GM12878 (cell line): ENCODE data around the gene TTC31. TPM values are rescaled to one million over a fixed set of nuclear protein-coding genes. Genes with fewer than 3 reads are reported as not detected.
A peak's percentile ranks its signal among the peaks of the same experiment; 100 is the strongest.

ENCODE experiments used
- ATAC-seq: fragments of 200-7000 bp; cut with Tn5 transposase; 3 replicates; pipeline ENCODE4 v1.9.1; 2020; ENCODE audit warnings: mild to moderate bottlenecking, moderate library complexity
- BruUV-seq: library from RNA; stranded (reverse); fragments of 400-500 nt; replicated peaks from 2 replicates; lab custom pipeline; 2021; lab: Mats Ljungman, UMichigan
- CTCF ChIA-PET: fragments of 300-600 bp; sonication (Branson Sonifier 250); formaldehyde crosslinking; extraction: SDS; loops from one replicate; lab custom pipeline; 2021; ENCODE audit warnings: inconsistent platforms; lab: Yijun Ruan, JAX
- POLR2A ChIA-PET: fragments of 350-600 bp; formaldehyde crosslinking; extraction: SDS; loops from one replicate; lab custom pipeline; 2021; ENCODE audit warnings: inconsistent platforms; lab: Charles Lee
- RAD21 ChIA-PET: fragments of 300-600 bp; sonication (Branson Sonifier 250); formaldehyde crosslinking; loops from one replicate; lab custom pipeline; 2023; ENCODE audit warnings: antibody characterized with exemption; ENCODE audit not compliant: unreplicated experiment; lab: Charles Lee
- SMC1A ChIA-PET: fragments of 300-600 bp; sonication (Branson Sonifier 250); formaldehyde crosslinking; loops from one replicate; lab custom pipeline; 2023; ENCODE audit not compliant: unreplicated experiment, uncharacterized antibody; lab: Charles Lee
- DNase-seq: peaks from one replicate; pipeline ENCODE4 v3.0.0-alpha.2; 2011; ENCODE audit warnings: low read depth, low spot score
- FAIRE-seq: peaks from 3 replicates; lab custom pipeline; 2011; peaks lifted over from hg19 to GRCh38; lab: Jason Lieb, UNC
- H2AFZ ChIP-seq: 2 replicates; pipeline ENCODE4 v1.6.0; 2011; ENCODE audit warnings: low read depth, low read length, control low read depth; ENCODE audit not compliant: control insufficient read depth
- H3K27ac ChIP-seq: 2 replicates; pipeline ENCODE4 v1.5.1; 2011; ENCODE audit warnings: control low read depth; ENCODE audit not compliant: control insufficient read depth, insufficient read depth
- H3K27me3 ChIP-seq, 2 experiments: replicated peaks in 1 of 2; 2 replicates each; pipeline versions ENCODE4 v1.6.0 to v1.6.1; 2011; ENCODE audit warnings: low read length in 1 of 2; ENCODE audit not compliant: control insufficient read depth in 2 of 2, insufficient read depth in 2 of 2
- H3K36me3 ChIP-seq, 2 experiments: 2 replicates each; pipeline ENCODE4 v1.5.1; 2011; ENCODE audit warnings: low read length in 1 of 2; ENCODE audit not compliant: control insufficient read depth in 2 of 2, insufficient read depth in 2 of 2
- H3K4me1 ChIP-seq: 2 replicates; pipeline ENCODE4 v1.6.1; 2011; ENCODE audit warnings: mild to moderate bottlenecking, low read length, moderate library complexity, mixed read lengths; ENCODE audit not compliant: control insufficient read depth, insufficient read depth
- H3K4me2 ChIP-seq: 2 replicates; pipeline ENCODE4 v1.6.0; 2011; ENCODE audit warnings: control low read depth; ENCODE audit not compliant: control insufficient read depth, insufficient read depth
- H3K4me3 ChIP-seq: fragments of 200-600 bp; sonication (generic); 2 replicates; pipeline ENCODE4 v1.5.1; 2016
- H3K79me2 ChIP-seq: 2 replicates; pipeline ENCODE4 v1.6.0; 2011; ENCODE audit warnings: low read length; ENCODE audit not compliant: control insufficient read depth, insufficient read depth
- H3K9ac ChIP-seq: 2 replicates; pipeline ENCODE4 v1.8.0; 2011; ENCODE audit warnings: low read length, control low read depth, mixed read lengths; ENCODE audit not compliant: control insufficient read depth, insufficient read depth
- H3K9me3 ChIP-seq: replicated peaks from 3 replicates; pipeline ENCODE4 v1.5.1; 2011; ENCODE audit warnings: mild to moderate bottlenecking, low read length; ENCODE audit not compliant: control insufficient read depth, insufficient read depth
- H4K20me1 ChIP-seq: 2 replicates; pipeline ENCODE4 v1.6.0; 2011; ENCODE audit not compliant: control insufficient read depth, insufficient read depth
- CHD1 ChIP-seq: IDR thresholded peaks from 2 replicates; pipeline ENCODE4 v1.6.1; 2012; ENCODE audit warnings: low read depth, low read length, improper control_type of control experiment
- E2F8 ChIP-seq: fragments of 450-650 bp; IDR thresholded peaks from 2 replicates; pipeline ENCODE4 v1.6.1; 2018; ENCODE audit warnings: mild to moderate bottlenecking, low read depth, moderate library complexity; ENCODE audit not compliant: partially characterized antibody
- E4F1 ChIP-seq: fragments of 450-650 bp; IDR thresholded peaks from 2 replicates; pipeline ENCODE4 v1.6.1; 2018; ENCODE audit warnings: borderline replicate concordance, mild to moderate bottlenecking; ENCODE audit not compliant: partially characterized antibody
- EZH2 ChIP-seq: IDR thresholded peaks from 2 replicates; pipeline ENCODE4 v1.6.1; 2012; ENCODE audit warnings: low read depth, mild to moderate bottlenecking, control low read depth, inconsistent platforms, low read length, borderline replicate concordance; ENCODE audit not compliant: control insufficient read depth
- GATAD2B ChIP-seq: fragments of 450-650 bp; conservative IDR thresholded peaks from 2 replicates; pipeline ENCODE4 v1.6.1; 2017; ENCODE audit warnings: low read depth, mild to moderate bottlenecking, moderate library complexity
- IRF3 ChIP-seq: fragments of 450-650 bp; IDR thresholded peaks from 2 replicates; pipeline ENCODE4 v1.6.1; 2014; ENCODE audit warnings: mild to moderate bottlenecking
- NR2C1 ChIP-seq: fragments of 450-650 bp; IDR thresholded peaks from 2 replicates; pipeline ENCODE4 v1.6.1; 2017; ENCODE audit warnings: antibody characterized with exemption, mild to moderate bottlenecking, moderate library complexity
- whole genome bisulfite sequencing: methylation state at CpG from one replicate; pipeline ENCODE4 v1.1.6; 2016; ENCODE audit warnings: low lambda C conversion rate; ENCODE audit not compliant: insufficient replicate concordance, insufficient coverage; ENCODE audit errors: missing lambda C conversion rate; 5-methylcytosine and 5-hydroxymethylcytosine counted together
- in situ Hi-C: fragments of 300-500 bp; cut with MboI; formaldehyde crosslinking; loops from 9 replicates; pipeline ENCODE4 v1.14.3; 2018; ENCODE audit warnings: mixed read lengths
- intact Hi-C: fragments of 100-400 bp; cut with micrococcal nuclease; formaldehyde crosslinking; loops from one replicate; pipeline ENCODE4 v1.14.2; 2022; ENCODE audit not compliant: unreplicated experiment
- polyA plus RNA-seq, 11 experiments: library from polyadenylated mRNA; depleted of rRNA in 4 of 11; unstranded in 6 of 11; stranded (reverse) in 5 of 11; fragments of >200 nt; fragmentation: Nextera tagmentation in 4 of 11; fragmentation: Illumina TruSeq in 1 of 11; extraction: Ambion mirVana in 4 of 11; extraction: Trizol in 1 of 11; gene quantifications; 1 replicate in 1 of 11; 2 replicates in 10 of 11; pipeline versions ENCODE4 v1.2.1 to v1.2.3, GENCODE V29; 2011 to 2016; ENCODE audit warnings: inconsistent platforms in 2 of 11, missing spikeins in 2 of 11, low read depth in 1 of 11
- total RNA-seq, 4 experiments: library from RNA; depleted of rRNA in 3 of 4; stranded (reverse); fragments of >200 nt in 3 of 4; fragmentation: Illumina TruSeq in 1 of 4; extraction: Trizol in 1 of 4; gene quantifications; 2 replicates each; pipeline versions ENCODE4 v1.2.1 to v1.2.3, GENCODE V29; 2013 to 2021

Gene TTC31
- total and polyA plus RNA-seq, 10 of the 15 experiments (the other 5 are each of a cell fraction or from before 2014, with no cell fraction given) = 6.5 to 34.9 (median 25.9) TPM

DNA sequence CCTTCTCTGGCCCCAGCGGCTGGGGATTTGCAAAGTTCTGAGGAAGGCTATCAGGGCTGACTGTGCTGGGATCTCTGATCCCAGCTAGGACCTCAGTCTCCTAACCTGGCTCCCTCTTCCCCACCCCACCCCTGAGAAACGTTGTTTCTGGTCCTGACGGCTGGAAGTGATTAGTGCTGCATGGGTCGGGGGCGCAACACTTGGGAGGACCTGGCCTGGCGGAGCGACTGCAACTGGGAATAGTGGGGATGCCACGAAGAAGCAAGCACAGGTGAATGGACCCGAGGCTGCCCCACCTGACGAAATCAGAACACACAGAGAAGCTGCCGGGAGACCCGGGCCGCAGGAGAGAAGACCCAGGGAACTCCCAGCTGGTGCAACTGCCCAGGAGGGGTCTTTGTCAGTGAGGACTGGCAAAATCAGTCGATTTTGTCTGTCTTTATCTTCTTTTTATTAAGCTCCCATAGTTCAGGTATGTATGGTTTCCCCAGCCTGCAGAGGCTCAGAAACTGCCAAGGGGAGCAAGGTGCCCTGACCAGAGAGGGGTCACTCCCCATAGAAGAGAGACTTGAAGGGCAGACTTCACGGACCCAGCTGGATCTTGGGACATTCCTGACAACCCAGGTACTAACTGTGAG, 17.2 kb downstream of the TTC31 start:
- DNase-seq (no peak), FAIRE-seq (no peak), ATAC-seq (no peak)
- Histone ChIP-seq H3K9me3 (no peaks in the 10 kb centered on the region), H3K27me3 (peaks cover 15 to 25% of the 10 kb centered on the region in 2 experiments; a peak in 3 of 4 replicates), H3K4me1 (peaks cover 15% of the 10 kb centered on the region), H3K79me2 (no peaks in the 10 kb centered on the region), H3K9ac (no peak overlapping the region), H3K27ac (no peak overlapping the region), H3K4me2 (no peak overlapping the region), H3K36me3 (no peaks in the 10 kb centered on the region), H4K20me1 (no peaks in the 10 kb centered on the region), H2AFZ (no peak overlapping the region), H3K4me3 (no peak overlapping the region)
- in situ Hi-C loops = no loop called here
- ChIA-PET POLR2A (interaction anchor here (1.1 kb wide), 1 partner anchor 29 kb away, joined by 3 read pairs; the partner anchor contains the start of gene AUP1), SMC1A (interaction anchor here (0.9 to 7.0 kb wide), 5 partner anchors 10 to 86 kb away, joined by 3 to 71 read pairs (median 4); partner anchors contain the start of gene DQX1), RAD21 (interaction anchor here (1.1 to 2.6 kb wide), 4 partner anchors 16 to 89 kb away, joined by 4 to 10 read pairs (median 6); partner anchors contain the start of genes CCDC142, INO80B and TTC31), CTCF (interaction anchor here (1.4 to 13.9 kb wide), 4 partner anchors 17 to 87 kb away, joined by 4 to 231 read pairs (median 84); partner anchors contain the start of genes AUP1, CCDC142, DQX1 and HTRA2)
- intact Hi-C loops = no loop called here
- no peak for TF ChIP-seq CHD1
- no peak for TF ChIP-seq GATAD2B
- 0 out of 2 replicates have a peak, but pooled peaks have one; percentile 78 for TF ChIP-seq EZH2
- BruUV-seq = no TSS peak
- WGBS = 83% methylated on average over 15 of the region's 15 CpGs

DNA sequence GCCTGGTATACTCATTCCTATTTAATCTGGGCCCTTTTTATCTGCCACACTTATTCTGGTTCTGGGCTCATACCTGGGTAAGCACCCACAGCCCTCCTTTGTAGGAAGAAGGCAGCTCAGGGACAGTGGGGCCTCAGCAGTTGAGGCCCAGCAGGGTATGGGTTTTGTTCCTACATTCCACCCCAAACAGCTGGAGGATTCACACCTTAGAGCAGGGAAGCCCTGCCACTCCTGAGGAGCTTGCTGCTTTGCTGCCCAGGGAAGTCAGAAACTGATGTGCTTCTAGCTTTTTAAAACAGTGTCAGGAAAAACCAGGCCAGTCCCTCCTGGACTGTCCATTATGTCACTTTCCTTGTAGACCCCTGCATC, 17.7 kb downstream of the TTC31 start:
- FAIRE-seq = no peak
- DNase-seq = no peak
- Histone ChIP-seq H3K4me3 (no peak overlapping the region), H3K9ac (no peak overlapping the region), H4K20me1 (no peaks in the 10 kb centered on the region), H3K36me3 (peaks cover 0 to 3% of the 10 kb centered on the region in 2 experiments; a peak in 1 of 4 replicates), H3K27me3 (peaks cover 15 to 25% of the 10 kb centered on the region in 2 experiments; a peak in 3 of 4 replicates), H3K9me3 (no peaks in the 10 kb centered on the region), H3K4me1 (peaks cover 20% of the 10 kb centered on the region), H3K4me2 (no peak overlapping the region), H3K27ac (no peak overlapping the region), H3K79me2 (no peaks in the 10 kb centered on the region), H2AFZ (no peak overlapping the region)
- BruUV-seq = no TSS peak
- RAD21 ChIA-PET = interaction anchor here (1.1 to 2.6 kb wide), 4 partner anchors 17 to 88 kb away, joined by 4 to 10 read pairs (median 6); partner anchors contain the start of genes CCDC142, INO80B and TTC31
- no peak for ATAC-seq
- SMC1A ChIA-PET = interaction anchor here (0.9 to 7.0 kb wide), 5 partner anchors 10 to 86 kb away, joined by 3 to 71 read pairs (median 4); partner anchors contain the start of gene DQX1
- POLR2A ChIA-PET = interaction anchor here (1.1 kb wide), 1 partner anchor 28 kb away, joined by 3 read pairs; the partner anchor contains the start of gene AUP1
- intact Hi-C loops (no loop called here), in situ Hi-C loops (no loop called here)
- CTCF ChIA-PET = interaction anchor here (1.4 to 13.9 kb wide), 4 partner anchors 18 to 86 kb away, joined by 4 to 231 read pairs (median 84); partner anchors contain the start of genes AUP1, CCDC142, DQX1 and HTRA2
- TF ChIP-seq E2F8 (no peak), E4F1 (no peak), IRF3 (no peak), NR2C1 (no peak), EZH2 (no peak)
